ENCODE results near the gene GTF3C2. TPM values are rescaled to one million over a fixed set of nuclear protein-coding genes. Genes with fewer than 3 reads are reported as not detected.

GTF3C2 gene
- total RNA-seq, 1 donor from 2014 or later, result 61.4 TPM

GRCh38 chr2:27313882-27314645, 42.5 kb downstream of the GTF3C2 start:
- Mint-ChIP-seq H3K27me3 (ENCODE audit: unreplicated experiment) (peaks cover 10% of the 10 kb centered on the region), H3K27ac (ENCODE audit: unreplicated experiment) (no peak overlapping the region), H3K36me3 (ENCODE audit: low read depth, unreplicated experiment) (peaks cover 16% of the 10 kb centered on the region), H3K9me3 (ENCODE audit: unreplicated experiment) (no peaks in the 10 kb centered on the region), H3K4me1 (ENCODE audit: unreplicated experiment) (peaks cover 6% of the 10 kb centered on the region), H3K4me3 (ENCODE audit: unreplicated experiment) (no peak overlapping the region)
- no peak for TF ChIP-seq CTCF (IDR thresholded peaks at IDR 0.05; ENCODE audit: unreplicated experiment)
- no peak for DNase-seq (ENCODE audit: low spot score)

GRCh38 chr2:27312152-27312551, 44.4 kb downstream of the GTF3C2 start:
- peaks cover 10% of the 10 kb centered on the region for H3K4me1 Mint-ChIP-seq (ENCODE audit: unreplicated experiment)
- no peak overlapping the region for H3K27ac Mint-ChIP-seq (ENCODE audit: unreplicated experiment)
- peaks cover 16% of the 10 kb centered on the region for H3K36me3 Mint-ChIP-seq (ENCODE audit: low read depth, unreplicated experiment)
- no peaks in the 10 kb centered on the region for H3K9me3 Mint-ChIP-seq (ENCODE audit: unreplicated experiment)
- H3K27me3 Mint-ChIP-seq (ENCODE audit: unreplicated experiment), result peaks cover 15% of the 10 kb centered on the region
- DNase-seq (ENCODE audit: low spot score), result no peak
- H3K4me3 Mint-ChIP-seq (ENCODE audit: unreplicated experiment), result no peak overlapping the region
- no peak for TF ChIP-seq CTCF (IDR thresholded peaks at IDR 0.05; ENCODE audit: unreplicated experiment)

GRCh38 chr2:27309651-27310050, 46.9 kb downstream of the GTF3C2 start:
- Mint-ChIP-seq H3K36me3 (ENCODE audit: low read depth, unreplicated experiment) (peaks cover 16% of the 10 kb centered on the region), H3K27ac (ENCODE audit: unreplicated experiment) (no peak overlapping the region), H3K4me1 (ENCODE audit: unreplicated experiment) (peaks cover 6% of the 10 kb centered on the region), H3K4me3 (ENCODE audit: unreplicated experiment) (peak overlapping the region; percentile 37), H3K9me3 (ENCODE audit: unreplicated experiment) (no peaks in the 10 kb centered on the region), H3K27me3 (ENCODE audit: unreplicated experiment) (peaks cover 22% of the 10 kb centered on the region)
- DNase-seq (ENCODE audit: low spot score), result no peak
- no peak for TF ChIP-seq CTCF (IDR thresholded peaks at IDR 0.05; ENCODE audit: unreplicated experiment)

GRCh38 chr2:27308359-27308881, 48.1 kb downstream of the GTF3C2 start, which contains the start of gene UCN:
Gene UCN (minus strand): TSS chr2:27308445. CDS start chr2:27307895, 550 bp downstream.
- no peak within 1 kb of the TSS for H3K27ac Mint-ChIP-seq (ENCODE audit: unreplicated experiment)
- no peaks in the 10 kb centered on the region for H3K9me3 Mint-ChIP-seq (ENCODE audit: unreplicated experiment)
- peaks cover 3% of the 10 kb centered on the region for H3K4me1 Mint-ChIP-seq (ENCODE audit: unreplicated experiment)
- DNase-seq (ENCODE audit: low spot score), result peak; percentile 77
- H3K4me3 Mint-ChIP-seq (ENCODE audit: unreplicated experiment), result peak within 1 kb of the TSS; percentile 44
- H3K36me3 Mint-ChIP-seq (ENCODE audit: low read depth, unreplicated experiment), result peaks cover 16% of the 10 kb centered on the region
- TF ChIP-seq CTCF (IDR thresholded peaks at IDR 0.05; ENCODE audit: unreplicated experiment), result no peak
- peaks cover 25% of the 10 kb centered on the region for H3K27me3 Mint-ChIP-seq (ENCODE audit: unreplicated experiment)
